Cardiac muscle cell (in vitro differentiated cells and primary cell): ENCODE results near the gene NAA16. TPM values are rescaled to one million over a fixed set of nuclear protein-coding genes. Genes with fewer than 3 reads are reported as not detected.

Experiments used
- DNase-seq, 2 donors: peaks; one replicate each; pipeline versions ENCODE4 v3.0.0 to v3.0.0-alpha.2; 2010 to 2017; ENCODE audit warnings: low read depth in 1 of 2, low spot score in 1 of 2
- H3K27ac ChIP-seq: fragments of 200-600 bp; sonication (generic); 2 replicates; pipeline ENCODE4 v1.5.1; 2016
- H3K27me3 ChIP-seq: fragments of 200-600 bp; sonication (generic); 2 replicates; pipeline ENCODE4 v1.6.0; 2016; ENCODE audit warnings: control low read depth
- H3K36me3 ChIP-seq: fragments of 200-600 bp; sonication (generic); 2 replicates; pipeline ENCODE4 v1.5.1; 2016; ENCODE audit warnings: control low read depth
- H3K4me1 ChIP-seq: fragments of 200-600 bp; sonication (generic); 2 replicates; pipeline ENCODE4 v1.8.1; 2017; ENCODE audit warnings: low read depth, mild to moderate bottlenecking, mixed run types
- H3K4me3 ChIP-seq: fragments of 200-600 bp; sonication (generic); 2 replicates; pipeline ENCODE4 v1.5.1; 2016; ENCODE audit warnings: mild to moderate bottlenecking
- H3K9me3 ChIP-seq: fragments of 200-600 bp; sonication (generic); 2 replicates; pipeline ENCODE4 v1.5.1; 2017; ENCODE audit warnings: low read depth, mild to moderate bottlenecking, control low read depth
- CTCF ChIP-seq: IDR thresholded peaks from 2 replicates; pipeline ENCODE4 v1.5.1; 2012; ENCODE audit warnings: low read depth, mild to moderate bottlenecking, low read length
- polyA plus RNA-seq: library from polyadenylated mRNA; unstranded; fragments of >200 nt; fragmentation: Nextera tagmentation; extraction: Ambion mirVana; gene quantifications from 2 replicates; pipeline ENCODE4 v1.2.1, GENCODE V29; 2016
- total RNA-seq: library from RNA; depleted of rRNA; stranded (reverse); fragments of >200 nt; gene quantifications from 2 replicates; pipeline ENCODE4 v1.2.3, GENCODE V29; 2016

NAA16 gene
- total and polyA plus RNA-seq, 2 experiments from 2014 or later, result 15.5 to 19.8 TPM

- DNase-seq, result no peak
- Histone ChIP-seq H3K9me3 (no peaks in the 10 kb centered on the region), H3K4me3 (no peak overlapping the region), H3K4me1 (no peaks in the 10 kb centered on the region), H3K36me3 (no peaks in the 10 kb centered on the region), H3K27me3 (no peaks in the 10 kb centered on the region), H3K27ac (no peak overlapping the region)
- TF ChIP-seq CTCF, result no peak
These were observed 94.3 kb downstream of the NAA16 start for GRCh38 chr13:41405367-41405766.

- H3K27ac ChIP-seq, result no peak overlapping the region
- H3K4me1 ChIP-seq, result no peaks in the 10 kb centered on the region
- no peak overlapping the region for H3K4me3 ChIP-seq
- no peak for TF ChIP-seq CTCF
- no peaks in the 10 kb centered on the region for H3K36me3 ChIP-seq
- no peaks in the 10 kb centered on the region for H3K9me3 ChIP-seq
- DNase-seq, result no peak
- no peaks in the 10 kb centered on the region for H3K27me3 ChIP-seq
These were observed 96.3 kb downstream of the NAA16 start for GRCh38 chr13:41407380-41407779.

GRCh38 chr13:41408121-41408520 lies 97.1 kb downstream of the NAA16 start:
- no peaks in the 10 kb centered on the region for H3K36me3 ChIP-seq
- H3K4me3 ChIP-seq, result no peak overlapping the region

GRCh38 chr13:41408746-41409145 lies 97.7 kb downstream of the NAA16 start:
- no peaks in the 10 kb centered on the region for H3K27me3 ChIP-seq
- no peak for DNase-seq
- H3K36me3 ChIP-seq, result no peaks in the 10 kb centered on the region
- TF ChIP-seq CTCF, result no peak
- no peak overlapping the region for H3K4me3 ChIP-seq
- no peaks in the 10 kb centered on the region for H3K9me3 ChIP-seq
- H3K4me1 ChIP-seq, result no peaks in the 10 kb centered on the region
- H3K27ac ChIP-seq, result no peak overlapping the region

More at GRCh38 chr13:41408121-41408520, 97.1 kb downstream of the NAA16 start:
- TF ChIP-seq CTCF, result no peak
- H3K4me1 ChIP-seq, result no peaks in the 10 kb centered on the region
- H3K27me3 ChIP-seq, result no peaks in the 10 kb centered on the region
- no peak for DNase-seq
- no peaks in the 10 kb centered on the region for H3K9me3 ChIP-seq
- no peak overlapping the region for H3K27ac ChIP-seq

GRCh38 chr13:41409611-41410010 lies 98.5 kb downstream of the NAA16 start:
- no peaks in the 10 kb centered on the region for H3K36me3 ChIP-seq
- no peak overlapping the region for H3K4me3 ChIP-seq
- TF ChIP-seq CTCF, result no peak
- H3K9me3 ChIP-seq, result no peaks in the 10 kb centered on the region
- H3K27ac ChIP-seq, result no peak overlapping the region
- DNase-seq, result no peak
- H3K27me3 ChIP-seq, result no peaks in the 10 kb centered on the region
- H3K4me1 ChIP-seq, result no peaks in the 10 kb centered on the region

GRCh38 chr13:41411060-41411459 lies 100.0 kb downstream of the NAA16 start:
- Histone ChIP-seq H3K4me3 (no peak overlapping the region), H3K27ac (no peak overlapping the region), H3K4me1 (no peaks in the 10 kb centered on the region), H3K9me3 (no peaks in the 10 kb centered on the region), H3K27me3 (no peaks in the 10 kb centered on the region), H3K36me3 (no peaks in the 10 kb centered on the region)
- no peak for DNase-seq
- TF ChIP-seq CTCF, result no peak
